SU-DHL-6 (cell line): ENCODE results near the gene TMEM130.

Experiments
- CTCF ChIP-seq: fragments of 200-600 bp; sonication (generic); IDR thresholded peaks from one replicate; pipeline ENCODE4 v1.5.1; 2017; ENCODE audit warnings: antibody characterized with exemption, mild to moderate bottlenecking, low read length, moderate library complexity; ENCODE audit not compliant: insufficient read depth, poor library complexity, severe bottlenecking
- EZH2phosphoT487 ChIP-seq: fragments of 200-600 bp; sonication (generic), shearing (Covaris generic); conservative IDR thresholded peaks from 2 replicates; pipeline ENCODE4 v1.6.1; 2018; ENCODE audit warnings: mild to moderate bottlenecking, antibody characterized with exemption, low read length, moderate library complexity, mixed read lengths

- no peak for TF ChIP-seq CTCF
- no peak for TF ChIP-seq EZH2phosphoT487
Measured at GRCh38 chr7:98887038-98887437, 17.2 kb upstream of the TMEM130 start.
